T-helper 17 cell (primary cell): ENCODE data around the gene RPRML. TPM values are rescaled to one million over a fixed set of nuclear protein-coding genes. Genes with fewer than 3 reads are reported as not detected.
A peak's percentile ranks its signal among the peaks of the same experiment; 100 is the strongest.

Source experiments
- ATAC-seq: fragments of 150-1000 bp; cut with Tn5 transposase; 2 replicates; pipeline ENCODE4 v1.10.0; 2021; ENCODE audit warnings: mild to moderate bottlenecking, moderate library complexity
- DNase-seq, 3 donors: peaks; one replicate each; pipeline versions ENCODE4 v3.0.0 to v3.0.0-alpha.2; 2020 to 2021
- H3K9me3 ChIP-seq: one replicate; pipeline ENCODE4 v1.7.0; 2013; ENCODE audit warnings: low read length, mild to moderate bottlenecking; ENCODE audit not compliant: control insufficient read depth, poor library complexity, severe bottlenecking
- H3K27ac Mint-ChIP-seq: one replicate; pipeline ENCODE4 v1.8.0; 2022; ENCODE audit warnings: mild to moderate bottlenecking, moderate library complexity, mixed read lengths
- H3K27me3 Mint-ChIP-seq: one replicate; pipeline ENCODE4 v1.8.0; 2022; ENCODE audit warnings: mixed read lengths
- H3K36me3 Mint-ChIP-seq: one replicate; pipeline ENCODE4 v1.8.0; 2022; ENCODE audit warnings: low read depth, mixed read lengths
- H3K4me1 Mint-ChIP-seq: one replicate; pipeline ENCODE4 v1.8.0; 2022; ENCODE audit warnings: mild to moderate bottlenecking, mixed read lengths
- H3K4me3 Mint-ChIP-seq: one replicate; pipeline ENCODE4 v1.8.0; 2022; ENCODE audit warnings: mild to moderate bottlenecking, moderate library complexity, mixed read lengths
- total RNA-seq, 4 donors: library from RNA in 2 of 4; stranded (reverse) in 2 of 4; gene quantifications; one replicate each; pipeline ENCODE4 v1.2.3 and lab custom pipeline; 2022 to 2026

The RPRML gene
- total RNA-seq, 2 donors from 2014 or later = not detected

- no peaks in the 10 kb centered on the region for H3K27me3 Mint-ChIP-seq
- no peaks in the 10 kb centered on the region for H3K36me3 Mint-ChIP-seq
- DNase-seq (no peak), ATAC-seq (no peak)
- H3K4me3 Mint-ChIP-seq = no peak overlapping the region
- H3K4me1 Mint-ChIP-seq = peaks cover 39% of the 10 kb centered on the region
- H3K9me3 ChIP-seq = no peaks in the 10 kb centered on the region
- H3K27ac Mint-ChIP-seq = peak overlapping the region; percentile 35
Measured at GRCh38 chr17:46928467-46929261, 50.4 kb downstream of the RPRML start.

Other genes with a start within 250 kb of the RPRML start
- not detected for gene WNT3, start 160.6 kb downstream of the RPRML start, total RNA-seq
- not detected for gene WNT9B, start 127.7 kb downstream of the RPRML start, total RNA-seq
- 10 to 100 TPM; 54.5 to 57.9 TPM for gene GOSR2, start 56.1 kb downstream of the RPRML start, total RNA-seq
- gene CDC27, start 210.0 kb upstream of the RPRML start, total RNA-seq = 10 to 100 TPM; 50.1 to 61.6 TPM
- gene MYL4, start 230.1 kb upstream of the RPRML start, total RNA-seq = not detected